ENCODE data around the gene CACNB4.

DNA sequence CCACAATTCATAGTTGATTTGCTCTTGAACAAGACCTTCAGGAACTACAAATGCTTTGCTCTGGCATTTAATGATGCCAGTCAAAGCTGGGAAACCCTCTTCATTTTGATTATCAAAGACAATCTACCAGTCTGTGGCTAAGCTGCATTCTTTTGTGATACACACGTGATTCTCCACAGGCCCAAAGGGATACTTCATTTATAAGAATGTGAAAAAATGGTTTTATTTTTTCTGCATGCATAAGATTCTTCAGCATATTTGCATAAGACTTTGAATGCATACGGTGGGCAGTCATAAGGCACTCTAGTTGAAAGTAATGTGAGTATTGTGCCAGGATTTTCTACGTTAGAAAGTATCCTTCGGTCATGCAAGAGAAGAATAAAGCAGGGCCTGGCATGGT is 237.7 kb downstream of the CACNB4 start:
- TF ChIP-seq, protein P1, sequence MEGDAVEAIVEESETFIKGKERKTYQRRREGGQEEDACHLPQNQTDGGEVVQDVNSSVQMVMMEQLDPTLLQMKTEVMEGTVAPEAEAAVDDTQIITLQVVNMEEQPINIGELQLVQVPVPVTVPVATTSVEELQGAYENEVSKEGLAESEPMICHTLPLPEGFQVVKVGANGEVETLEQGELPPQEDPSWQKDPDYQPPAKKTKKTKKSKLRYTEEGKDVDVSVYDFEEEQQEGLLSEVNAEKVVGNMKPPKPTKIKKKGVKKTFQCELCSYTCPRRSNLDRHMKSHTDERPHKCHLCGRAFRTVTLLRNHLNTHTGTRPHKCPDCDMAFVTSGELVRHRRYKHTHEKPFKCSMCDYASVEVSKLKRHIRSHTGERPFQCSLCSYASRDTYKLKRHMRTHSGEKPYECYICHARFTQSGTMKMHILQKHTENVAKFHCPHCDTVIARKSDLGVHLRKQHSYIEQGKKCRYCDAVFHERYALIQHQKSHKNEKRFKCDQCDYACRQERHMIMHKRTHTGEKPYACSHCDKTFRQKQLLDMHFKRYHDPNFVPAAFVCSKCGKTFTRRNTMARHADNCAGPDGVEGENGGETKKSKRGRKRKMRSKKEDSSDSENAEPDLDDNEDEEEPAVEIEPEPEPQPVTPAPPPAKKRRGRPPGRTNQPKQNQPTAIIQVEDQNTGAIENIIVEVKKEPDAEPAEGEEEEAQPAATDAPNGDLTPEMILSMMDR (IDR thresholded peaks at IDR 0.05; ENCODE audit: poor library complexity, severe bottlenecking): no peak
- TF ChIP-seq POLR2AphosphoS5 (IDR thresholded peaks at IDR 0.05) (no peak), EP300 (conservative IDR thresholded peaks at IDR 0.05; ENCODE audit: poor library complexity, severe bottlenecking) (no peak), SMC3 (conservative IDR thresholded peaks at IDR 0.05; ENCODE audit: poor library complexity) (no peak), TAF1 (IDR thresholded peaks at IDR 0.05; ENCODE audit: low read depth) (no peak)
- TF ChIP-seq, protein P2, sequence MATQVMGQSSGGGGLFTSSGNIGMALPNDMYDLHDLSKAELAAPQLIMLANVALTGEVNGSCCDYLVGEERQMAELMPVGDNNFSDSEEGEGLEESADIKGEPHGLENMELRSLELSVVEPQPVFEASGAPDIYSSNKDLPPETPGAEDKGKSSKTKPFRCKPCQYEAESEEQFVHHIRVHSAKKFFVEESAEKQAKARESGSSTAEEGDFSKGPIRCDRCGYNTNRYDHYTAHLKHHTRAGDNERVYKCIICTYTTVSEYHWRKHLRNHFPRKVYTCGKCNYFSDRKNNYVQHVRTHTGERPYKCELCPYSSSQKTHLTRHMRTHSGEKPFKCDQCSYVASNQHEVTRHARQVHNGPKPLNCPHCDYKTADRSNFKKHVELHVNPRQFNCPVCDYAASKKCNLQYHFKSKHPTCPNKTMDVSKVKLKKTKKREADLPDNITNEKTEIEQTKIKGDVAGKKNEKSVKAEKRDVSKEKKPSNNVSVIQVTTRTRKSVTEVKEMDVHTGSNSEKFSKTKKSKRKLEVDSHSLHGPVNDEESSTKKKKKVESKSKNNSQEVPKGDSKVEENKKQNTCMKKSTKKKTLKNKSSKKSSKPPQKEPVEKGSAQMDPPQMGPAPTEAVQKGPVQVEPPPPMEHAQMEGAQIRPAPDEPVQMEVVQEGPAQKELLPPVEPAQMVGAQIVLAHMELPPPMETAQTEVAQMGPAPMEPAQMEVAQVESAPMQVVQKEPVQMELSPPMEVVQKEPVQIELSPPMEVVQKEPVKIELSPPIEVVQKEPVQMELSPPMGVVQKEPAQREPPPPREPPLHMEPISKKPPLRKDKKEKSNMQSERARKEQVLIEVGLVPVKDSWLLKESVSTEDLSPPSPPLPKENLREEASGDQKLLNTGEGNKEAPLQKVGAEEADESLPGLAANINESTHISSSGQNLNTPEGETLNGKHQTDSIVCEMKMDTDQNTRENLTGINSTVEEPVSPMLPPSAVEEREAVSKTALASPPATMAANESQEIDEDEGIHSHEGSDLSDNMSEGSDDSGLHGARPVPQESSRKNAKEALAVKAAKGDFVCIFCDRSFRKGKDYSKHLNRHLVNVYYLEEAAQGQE (IDR thresholded peaks at IDR 0.05; ENCODE audit: borderline replicate concordance): no peak
